GM19035 (cell line): ENCODE data around the gene CCDC170.
"Not testable (repeated sequence)": the region's sequence is repeated elsewhere in the genome, so short reads cannot be mapped to it uniquely, and the experiment has no call there.

Source experiments
- ATAC-seq: cut with Tn5 transposase; IDR thresholded peaks from one replicate; pipeline ENCODE4 v1.9.1; 2021; ENCODE audit not compliant: unreplicated experiment

The CCDC170 gene, protein sequence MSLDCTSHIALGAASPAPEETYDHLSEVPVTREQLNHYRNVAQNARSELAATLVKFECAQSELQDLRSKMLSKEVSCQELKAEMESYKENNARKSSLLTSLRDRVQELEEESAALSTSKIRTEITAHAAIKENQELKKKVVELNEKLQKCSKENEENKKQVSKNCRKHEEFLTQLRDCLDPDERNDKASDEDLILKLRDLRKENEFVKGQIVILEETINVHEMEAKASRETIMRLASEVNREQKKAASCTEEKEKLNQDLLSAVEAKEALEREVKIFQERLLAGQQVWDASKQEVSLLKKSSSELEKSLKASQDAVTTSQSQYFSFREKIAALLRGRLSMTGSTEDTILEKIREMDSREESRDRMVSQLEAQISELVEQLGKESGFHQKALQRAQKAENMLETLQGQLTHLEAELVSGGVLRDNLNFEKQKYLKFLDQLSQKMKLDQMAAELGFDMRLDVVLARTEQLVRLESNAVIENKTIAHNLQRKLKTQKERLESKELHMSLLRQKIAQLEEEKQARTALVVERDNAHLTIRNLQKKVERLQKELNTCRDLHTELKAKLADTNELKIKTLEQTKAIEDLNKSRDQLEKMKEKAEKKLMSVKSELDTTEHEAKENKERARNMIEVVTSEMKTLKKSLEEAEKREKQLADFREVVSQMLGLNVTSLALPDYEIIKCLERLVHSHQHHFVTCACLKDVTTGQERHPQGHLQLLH

DNA sequence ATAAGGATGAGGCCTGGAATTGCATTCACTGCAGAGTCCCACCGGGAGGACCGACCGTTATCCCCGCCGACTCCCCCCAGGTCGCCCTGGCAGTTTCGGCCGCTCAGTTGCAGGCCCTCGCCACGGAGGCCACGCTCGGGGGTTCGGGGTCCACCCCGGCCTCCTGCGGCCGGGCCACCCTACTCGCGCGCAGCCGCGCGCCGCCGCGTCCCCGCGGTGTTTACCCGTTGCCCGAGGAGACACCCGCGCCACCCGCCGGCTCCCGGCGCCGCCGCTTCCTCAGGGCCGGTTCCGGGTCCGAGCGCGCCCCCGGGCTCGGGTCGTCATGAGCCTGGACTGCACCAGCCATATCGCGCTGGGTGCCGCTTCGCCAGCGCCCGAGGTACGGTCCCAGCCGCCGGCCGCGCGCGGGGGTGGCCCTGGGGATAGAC, at the start of gene CCDC170:
Gene CCDC170 (plus strand): TSS at position 214 of the 431 bp plus-strand sequence. CDS start 112 bp downstream, at position 326.
- ATAC-seq = no peak

DNA sequence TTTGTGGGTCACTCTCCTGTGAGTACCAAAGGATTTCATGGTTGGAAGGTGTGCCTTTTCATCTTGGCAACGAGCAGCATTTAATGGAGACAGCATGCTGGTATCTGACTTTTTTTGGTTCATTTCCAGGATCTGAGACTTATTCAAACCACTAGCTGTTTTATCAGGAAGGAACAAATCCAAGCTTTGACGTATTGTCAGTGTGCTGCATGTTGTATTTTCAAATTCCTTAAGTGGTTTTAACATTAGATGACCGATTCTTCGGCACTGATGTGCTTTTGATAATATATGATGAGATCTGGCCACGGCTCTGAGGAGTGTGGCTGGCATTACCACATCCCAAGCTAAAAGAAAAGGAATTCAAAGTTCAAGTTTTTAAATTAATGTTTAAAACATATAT, 48.3 kb upstream of the CCDC170 start:
- no peak for ATAC-seq

DNA sequence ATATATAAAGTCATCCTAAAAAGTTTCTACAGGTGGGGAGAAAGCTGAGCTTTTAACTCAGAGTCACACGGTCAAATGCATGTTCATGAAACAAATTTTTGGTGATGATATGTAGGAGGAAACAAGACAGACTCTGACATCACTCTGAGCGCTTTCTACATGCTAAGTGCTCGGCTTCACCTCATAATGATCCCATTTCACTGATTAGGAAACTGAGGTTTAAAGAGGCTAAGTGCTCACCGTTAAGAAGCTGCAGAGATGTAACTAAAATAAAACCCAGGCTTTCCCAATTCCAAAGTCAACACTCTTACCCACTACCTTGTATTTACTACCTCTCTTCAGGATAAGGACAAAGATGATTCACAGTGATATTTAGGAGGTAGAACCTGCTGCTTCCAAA, 46.6 kb upstream of the CCDC170 start:
- no peak for ATAC-seq

DNA sequence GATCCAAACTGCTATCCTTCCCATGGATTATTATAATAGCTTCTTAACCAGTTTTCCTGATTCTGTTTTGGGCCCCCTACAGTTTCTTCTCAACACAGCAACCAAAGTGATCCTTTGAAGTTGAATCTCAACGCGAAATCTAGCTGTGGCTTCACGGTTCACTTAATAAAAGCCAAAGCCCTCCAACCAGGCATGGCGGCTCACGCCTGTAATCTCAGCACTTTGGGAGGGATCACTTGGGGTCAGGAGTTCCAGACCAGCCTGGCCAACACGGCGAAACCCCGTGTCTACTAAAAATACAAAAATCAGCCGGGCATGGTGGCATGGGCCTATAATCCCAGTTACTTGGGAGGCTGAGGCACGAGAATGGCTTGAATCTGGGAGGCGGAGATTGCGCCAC, 45.2 kb upstream of the CCDC170 start:
- no peak for ATAC-seq

DNA sequence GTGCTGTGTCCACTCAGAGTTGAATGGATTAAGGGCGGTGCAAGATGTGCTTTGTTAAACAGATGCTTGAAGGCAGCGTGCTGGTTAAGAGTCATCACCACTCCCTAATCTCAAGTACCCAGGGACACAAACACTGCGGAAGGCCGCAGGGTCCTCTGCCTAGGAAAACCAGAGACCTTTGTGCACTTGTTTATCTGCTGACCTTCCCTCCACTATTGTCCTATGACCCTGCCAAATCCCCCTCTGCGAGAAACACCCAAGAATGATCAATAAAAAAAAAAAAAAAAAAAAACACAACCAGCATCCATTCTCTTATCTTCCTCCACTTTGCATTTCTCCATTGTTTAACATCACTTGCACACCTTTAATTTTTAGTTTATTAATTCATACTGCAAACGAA, 42.9 kb upstream of the CCDC170 start:
- ATAC-seq = not testable (repeated sequence)

DNA sequence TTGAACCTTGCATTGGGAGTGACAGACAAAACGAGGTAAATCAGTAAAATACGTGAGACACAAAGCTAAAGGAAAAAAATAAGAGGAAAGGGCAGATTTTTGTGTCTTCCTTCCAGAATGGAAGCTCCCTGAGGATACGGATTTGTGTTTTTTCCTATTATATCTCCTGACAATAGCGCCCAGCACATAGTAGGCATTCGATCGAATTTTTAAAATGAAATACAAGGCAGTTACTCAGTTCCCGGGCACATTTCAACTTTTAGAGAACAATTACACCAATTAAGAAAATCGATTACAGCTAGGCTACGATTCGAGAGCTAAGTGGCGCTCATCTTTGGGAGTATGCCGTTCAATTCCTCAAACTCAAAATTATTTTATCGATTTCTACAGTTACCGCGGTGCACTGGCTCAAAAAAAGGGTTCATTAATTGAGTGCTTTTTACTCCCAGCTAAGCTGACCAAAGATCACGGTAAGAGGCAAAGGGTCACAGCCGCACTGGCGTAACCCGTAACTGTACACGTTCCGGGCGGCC, 42.3 kb upstream of the CCDC170 start:
- ATAC-seq = no peak

DNA sequence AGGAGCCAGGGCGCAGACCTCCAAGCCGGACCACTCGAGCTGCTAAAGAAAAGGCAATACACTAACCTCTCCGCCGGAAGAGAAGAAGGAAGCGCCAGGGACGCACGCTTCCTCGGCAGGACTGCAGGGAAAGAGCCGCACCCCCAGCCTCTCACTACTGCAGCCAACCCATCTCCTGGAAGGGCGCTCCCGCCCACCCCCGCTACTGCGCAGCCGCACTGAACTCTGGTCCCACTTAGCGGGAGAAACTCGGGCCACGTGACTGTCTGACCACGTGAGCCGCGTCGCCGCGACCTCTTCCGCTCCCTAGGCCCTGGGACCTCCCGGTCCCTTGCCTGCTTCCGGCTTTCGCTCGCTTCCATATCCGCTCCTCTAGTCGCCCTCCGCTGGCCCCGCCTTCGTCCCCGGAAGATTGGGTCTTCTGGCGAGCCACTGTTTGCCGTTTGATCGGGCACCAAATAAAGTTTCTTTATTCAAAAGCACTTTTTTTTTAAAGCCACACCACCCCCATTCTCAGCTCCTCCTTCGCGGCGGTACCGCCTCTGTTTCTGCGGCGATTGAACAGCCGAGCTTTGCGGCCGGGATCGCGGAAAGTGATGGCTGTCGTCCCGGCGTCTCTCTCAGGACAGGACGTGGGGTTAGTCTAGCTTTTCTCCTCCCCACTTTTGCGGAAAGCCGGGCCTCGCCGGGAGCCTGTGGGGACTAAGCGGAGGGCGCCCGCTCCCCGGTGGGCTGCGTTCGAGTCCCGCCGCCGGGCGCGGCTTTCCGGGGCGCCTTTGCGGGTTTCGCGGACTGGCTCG, 41.7 kb upstream of the CCDC170 start, which contains the start of gene RMND1:
Gene RMND1 (minus strand): TSS at position 177 of the 800 bp plus-strand sequence. CDS start 6,315 bp downstream, outside the sequence.
- ATAC-seq = peak; percentile 97

DNA sequence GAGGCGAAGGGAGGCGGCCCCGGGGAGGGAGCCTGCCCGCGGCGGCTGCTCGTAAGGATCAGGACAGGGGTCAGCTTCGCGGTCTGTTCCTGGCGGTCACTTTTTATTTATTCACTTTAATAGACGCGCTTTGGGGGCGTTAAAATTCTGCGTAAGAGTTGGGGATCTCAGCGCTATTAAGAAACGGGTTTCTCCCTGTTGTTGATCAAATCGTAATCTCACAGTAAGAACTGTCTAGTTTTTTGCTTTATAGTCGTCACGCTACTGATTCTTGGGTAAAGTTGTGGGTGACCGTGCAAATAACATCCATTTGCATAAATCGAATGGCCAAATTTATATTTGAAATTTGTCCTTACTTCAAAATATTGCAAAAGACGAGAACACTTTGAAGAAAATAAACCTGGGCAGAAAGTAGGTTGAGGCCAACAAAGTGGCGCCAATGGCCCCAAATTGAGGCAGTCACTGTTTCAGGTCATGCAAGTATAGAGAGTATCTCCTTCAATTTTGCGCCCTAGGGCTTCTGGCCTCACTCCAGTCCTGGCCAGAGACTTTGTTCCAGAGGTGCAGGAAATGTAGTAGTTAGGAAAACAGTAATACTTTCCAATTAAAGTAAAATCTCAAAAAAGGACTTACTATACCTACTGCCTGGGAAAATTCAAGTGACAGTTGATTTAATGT, 40.9 kb upstream of the CCDC170 start:
- ATAC-seq = no peak

DNA sequence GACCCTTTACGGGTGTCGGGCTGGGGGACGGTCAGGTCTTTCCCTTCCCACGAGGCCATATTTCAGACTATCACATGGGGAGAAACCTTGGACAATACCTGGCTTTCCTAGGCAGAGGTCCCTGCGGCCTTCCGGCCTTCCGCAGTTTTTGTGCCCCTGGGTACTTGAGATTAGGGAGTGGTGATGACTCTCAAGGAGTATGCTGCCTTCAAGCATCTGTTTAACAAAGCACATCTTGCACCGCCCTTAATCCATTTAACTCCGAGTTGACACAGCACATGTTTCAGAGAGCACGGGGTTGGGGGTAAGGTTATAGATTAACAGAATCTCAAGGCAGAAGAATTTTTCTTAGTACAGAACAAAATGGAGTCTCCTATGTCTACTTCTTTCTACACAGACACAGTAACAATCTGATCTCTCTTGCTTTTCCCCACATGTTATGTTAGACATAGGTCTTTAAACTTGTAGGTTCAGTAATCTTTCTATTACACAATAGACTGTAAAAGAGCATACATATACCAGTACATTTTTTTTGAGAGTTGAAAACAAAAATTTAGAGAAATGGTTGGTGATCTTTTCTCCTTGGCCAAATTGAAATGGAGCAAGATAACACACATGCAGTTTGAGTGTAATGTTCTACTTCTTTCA, 37.9 kb upstream of the CCDC170 start:
- ATAC-seq = not testable (repeated sequence)

DNA sequence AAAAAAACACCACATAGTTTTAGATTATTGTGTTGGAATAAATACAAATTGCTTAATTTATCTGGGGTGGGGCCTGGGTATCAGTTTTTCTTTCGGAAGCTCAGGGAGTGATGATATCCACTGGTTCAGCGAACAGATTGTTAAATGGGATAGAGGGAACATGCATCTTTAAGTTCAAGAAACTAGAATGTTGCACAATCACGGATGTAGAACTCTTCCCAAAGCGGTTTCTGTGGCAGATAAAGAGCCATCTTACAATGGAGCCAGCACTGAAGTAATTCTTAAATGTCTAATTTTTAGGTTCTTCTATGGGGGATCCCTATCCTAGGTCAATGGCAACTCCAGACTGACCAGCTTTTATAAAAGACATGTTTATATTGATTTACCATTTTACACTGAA, 32.1 kb upstream of the CCDC170 start:
- ATAC-seq = no peak

DNA sequence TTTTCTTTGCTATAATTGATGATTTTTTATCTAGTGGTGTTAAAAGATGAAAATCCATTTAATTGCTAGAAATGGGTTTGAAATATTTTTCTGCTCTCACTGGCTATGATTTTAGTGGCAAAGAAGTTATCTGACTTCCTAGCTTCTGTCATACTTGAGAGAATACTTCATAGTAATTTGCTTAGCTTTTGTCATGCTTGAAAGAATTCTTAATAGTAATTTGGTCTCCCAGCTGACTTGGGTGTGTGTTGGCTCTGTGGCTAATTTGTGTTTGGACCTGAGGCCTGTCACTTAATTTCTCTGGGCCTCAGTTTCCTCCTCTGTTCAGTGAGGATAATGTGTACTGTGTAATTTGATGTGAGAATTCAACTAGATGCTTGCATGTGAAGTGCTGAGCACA, 29.1 kb upstream of the CCDC170 start:
- ATAC-seq = no peak

DNA sequence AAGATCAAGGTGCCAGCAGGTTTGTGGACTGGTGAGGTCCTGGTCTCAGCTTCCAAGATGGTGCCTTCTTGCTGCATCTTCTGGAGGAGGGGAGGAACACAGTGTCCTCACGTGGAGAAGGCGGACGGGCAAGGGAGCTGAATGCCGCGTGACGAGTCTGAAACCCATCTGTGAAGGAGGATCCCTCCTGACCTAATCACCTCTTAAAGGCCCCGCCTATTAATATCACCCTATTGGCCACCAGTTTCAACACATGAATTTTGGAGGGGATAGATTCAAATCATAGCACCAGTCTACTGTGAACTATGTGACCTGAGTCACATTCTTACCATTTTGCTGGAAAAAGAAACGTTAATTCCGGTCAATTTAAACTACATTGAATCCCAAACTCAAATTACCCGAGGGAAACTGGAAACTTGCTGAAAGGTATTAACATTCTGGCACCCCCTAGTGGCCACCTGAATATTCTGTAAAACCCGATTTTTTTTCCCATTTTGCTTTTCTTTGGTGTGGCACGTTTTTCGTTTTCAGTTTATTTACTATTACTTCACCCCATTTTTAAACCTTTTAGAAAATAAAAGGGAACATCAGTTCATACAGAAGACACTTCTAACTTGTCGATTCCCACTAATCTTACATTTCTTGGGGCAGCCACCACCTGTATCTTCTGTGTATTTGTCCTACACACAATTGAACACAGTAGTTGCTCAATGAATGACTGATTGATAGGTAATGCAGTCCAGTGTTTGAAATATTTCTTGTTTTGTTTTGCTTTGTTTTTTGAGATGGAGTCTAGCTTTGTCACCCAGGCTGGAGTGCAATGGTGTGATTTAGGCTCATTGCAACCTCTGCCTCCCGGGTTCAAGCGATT, 17.9 kb upstream of the CCDC170 start:
- ATAC-seq = peak; percentile 53

DNA sequence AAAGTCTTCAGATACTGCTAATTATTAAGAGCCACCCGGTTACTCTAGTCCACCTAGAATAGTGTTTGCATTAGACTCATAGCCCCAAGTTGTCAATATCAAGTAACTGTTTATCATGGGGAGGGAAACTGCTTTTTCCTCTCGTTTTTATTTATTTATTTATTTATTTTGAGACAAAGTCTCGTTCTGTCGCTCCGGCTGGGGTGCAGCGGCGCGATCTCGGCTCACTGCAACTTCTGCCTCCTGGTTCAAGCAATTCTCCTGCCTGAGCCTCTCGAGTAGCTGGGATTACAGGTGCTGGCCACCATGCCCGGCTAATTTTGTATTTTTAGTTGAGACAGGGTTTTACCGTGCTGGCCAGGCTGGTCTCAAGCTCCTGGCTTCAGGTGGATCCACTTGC, 16.1 kb upstream of the CCDC170 start:
- no peak for ATAC-seq

DNA sequence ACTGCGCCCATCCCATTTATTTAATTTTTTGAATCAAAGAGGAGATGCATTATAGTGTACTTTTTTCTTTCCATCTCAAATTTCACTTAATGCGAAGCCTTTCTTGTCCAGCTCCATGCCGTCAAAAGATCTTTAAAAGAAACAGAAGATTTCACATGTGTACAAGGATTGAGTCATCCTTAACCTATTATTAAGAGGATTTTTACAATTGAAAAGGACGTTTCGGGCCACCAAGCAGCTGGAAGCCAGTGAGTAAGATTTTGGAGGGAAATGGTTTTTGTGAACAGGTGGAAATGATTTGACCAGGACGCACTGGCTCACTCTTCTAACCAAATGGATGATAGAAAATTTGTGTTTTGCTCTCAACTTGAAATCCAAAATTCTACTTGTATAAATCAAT, 15.1 kb upstream of the CCDC170 start:
- no peak for ATAC-seq

DNA sequence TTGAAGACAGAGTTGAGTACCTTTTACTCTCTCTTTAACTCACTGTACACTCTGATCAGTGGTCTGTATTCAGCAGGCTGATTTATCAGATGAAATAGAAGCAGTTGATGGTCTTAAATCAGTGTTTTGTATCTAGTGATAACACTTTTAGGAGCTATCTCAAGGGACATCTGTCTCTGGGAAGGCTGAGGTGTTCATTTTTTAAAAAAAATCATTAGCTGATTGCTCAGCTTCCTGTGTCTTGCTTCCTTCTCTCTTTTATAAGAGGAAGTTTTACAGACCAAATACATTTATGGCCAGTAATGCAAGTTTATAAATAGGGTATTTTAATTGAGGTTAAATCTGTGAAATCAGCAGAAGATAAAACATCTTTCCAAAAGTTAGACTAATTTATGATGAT, 12.0 kb upstream of the CCDC170 start:
- no peak for ATAC-seq

DNA sequence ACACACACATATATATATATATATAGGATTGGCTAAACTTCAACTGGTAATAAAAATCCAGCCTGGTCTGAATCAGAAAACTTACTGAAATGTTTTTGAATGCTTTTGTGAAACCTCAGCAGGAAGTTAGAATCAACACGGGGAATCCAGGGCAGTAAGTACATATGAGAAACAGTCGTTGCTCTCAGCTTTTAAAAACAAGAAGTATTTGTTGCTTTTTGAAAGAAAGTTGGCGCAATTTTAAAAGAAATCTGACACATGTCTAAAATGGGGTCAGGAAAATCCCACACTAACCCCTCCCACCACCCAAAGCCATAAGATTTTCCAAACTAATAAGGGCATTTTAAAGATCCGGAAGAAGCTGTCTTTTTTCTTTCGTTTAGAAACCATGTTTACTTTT, 11.5 kb upstream of the CCDC170 start:
- ATAC-seq = no peak

DNA sequence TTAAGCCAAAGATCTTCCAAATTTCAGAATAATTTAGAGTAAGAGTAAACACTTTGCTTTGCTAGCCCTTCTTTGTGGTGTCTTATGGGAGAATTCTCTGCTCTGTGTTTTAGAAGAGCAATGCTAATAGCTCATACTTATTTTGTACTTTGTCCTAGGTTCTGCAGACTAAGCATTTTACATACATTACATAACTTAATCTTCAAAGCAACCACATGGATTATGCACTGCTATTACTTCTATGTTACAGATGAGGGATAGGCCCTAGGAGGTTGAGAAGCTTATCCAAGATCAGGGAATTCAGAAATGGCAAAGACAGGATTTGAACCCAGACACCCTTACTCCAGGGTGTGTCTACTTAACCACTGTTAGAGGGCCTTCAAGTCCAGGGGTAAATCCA, 9.8 kb upstream of the CCDC170 start:
- ATAC-seq = no peak

DNA sequence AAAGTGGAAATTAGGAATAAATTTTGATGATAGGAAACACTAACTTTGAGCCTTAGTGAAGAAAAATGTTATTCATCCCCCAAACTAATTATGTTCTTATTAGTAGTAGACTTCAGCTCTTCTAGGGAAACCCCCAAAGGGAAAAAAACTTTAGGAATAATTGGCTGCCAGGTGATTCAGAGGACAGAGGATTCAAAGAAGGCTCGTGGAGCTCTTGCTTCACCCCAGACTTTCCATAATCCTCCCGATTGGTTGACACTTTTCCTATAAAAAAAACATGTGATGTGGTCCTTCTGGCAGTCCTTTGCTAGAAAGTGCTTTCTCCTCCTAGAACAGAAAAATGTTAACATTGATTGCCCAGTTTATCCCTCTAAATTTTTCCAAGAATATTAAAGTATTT, 5.6 kb upstream of the CCDC170 start:
- ATAC-seq = no peak

DNA sequence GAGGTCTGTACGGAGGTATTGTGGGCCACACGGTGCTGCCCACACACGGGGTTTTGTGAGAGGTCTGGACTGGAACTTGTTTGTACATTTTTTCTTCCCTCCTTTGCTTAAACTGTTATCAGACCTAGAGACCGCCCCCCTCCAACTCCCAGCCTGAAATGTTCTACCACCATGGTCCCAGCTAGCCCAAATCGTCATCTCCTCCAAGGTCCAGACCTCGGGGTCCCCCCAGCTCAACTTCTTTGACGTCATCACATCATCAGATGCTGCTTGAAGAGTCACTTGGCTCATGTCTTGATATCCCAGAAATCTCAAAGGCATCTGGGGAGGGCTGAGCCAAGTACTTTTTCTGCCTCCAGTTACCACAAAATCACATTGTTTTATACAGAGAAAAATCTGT, 2.8 kb upstream of the CCDC170 start:
- ATAC-seq = no peak
